Frontal cortex (tissue), 4 donors: ENCODE measurements around the gene MAN2A2. TPM values are rescaled to one million over a fixed set of nuclear protein-coding genes. Genes with fewer than 3 reads are reported as not detected.

Source experiments
- DNase-seq, 2 donors: peaks; one replicate each; pipeline ENCODE4 v3.0.0; 2012; ENCODE audit warnings: low spot score in 2 of 2
- FAIRE-seq: peaks from 2 replicates; lab custom pipeline; 2012; peaks lifted over from hg19 to GRCh38; lab: Jason Lieb, UNC
- total RNA-seq: library from RNA; depleted of rRNA; stranded (reverse); fragments of >200 nt; gene quantifications from one replicate; pipeline ENCODE4 v1.2.3, GENCODE V29; 2014
- donor health status: control.
- donor health status: control.
- donor health status: control.

Gene MAN2A2
- total RNA-seq: 22.4 TPM

GRCh38 chr15:90902840-90903732, at the start of gene MAN2A2:
Gene MAN2A2, plus strand, starts transcription at chr15:90903302. Its CDS starts 906 bp downstream, at chr15:90904208.
- FAIRE-seq (no peak), DNase-seq (peak; percentile 77 to 80)

GRCh38 chr15:90855139-90855538, 48.0 kb upstream of the MAN2A2 start:
- no peak for DNase-seq
- FAIRE-seq: no peak

GRCh38 chr15:90857337-90857736, 45.8 kb upstream of the MAN2A2 start:
- no peak for FAIRE-seq
- DNase-seq: no peak

- no peak for FAIRE-seq
- DNase-seq: no peak
These were observed 45.1 kb upstream of the MAN2A2 start for GRCh38 chr15:90857883-90858443.

- FAIRE-seq (no peak), DNase-seq (no peak)
These were observed 43.6 kb upstream of the MAN2A2 start for GRCh38 chr15:90859234-90860131.

GRCh38 chr15:90860450-90860849, 42.7 kb upstream of the MAN2A2 start:
- FAIRE-seq: no peak
- DNase-seq: no peak

- no peak for FAIRE-seq
- no peak for DNase-seq
These were observed 42.0 kb upstream of the MAN2A2 start for GRCh38 chr15:90860942-90861675.

GRCh38 chr15:90862487-90862886, 40.6 kb upstream of the MAN2A2 start:
- DNase-seq (no peak), FAIRE-seq (no peak)

GRCh38 chr15:90862964-90863778, 39.9 kb upstream of the MAN2A2 start:
- FAIRE-seq: no peak

GRCh38 chr15:90863987-90864386, 39.1 kb upstream of the MAN2A2 start:
- DNase-seq (no peak), FAIRE-seq (no peak)

More at GRCh38 chr15:90862964-90863778, 39.9 kb upstream of the MAN2A2 start:
- no peak for DNase-seq

GRCh38 chr15:90864507-90864906, 38.6 kb upstream of the MAN2A2 start:
- FAIRE-seq (no peak), DNase-seq (no peak)

GRCh38 chr15:90865702-90866101, 37.4 kb upstream of the MAN2A2 start:
- DNase-seq (no peak), FAIRE-seq (no peak)

- no peak for DNase-seq
- FAIRE-seq: no peak
These were observed 36.9 kb upstream of the MAN2A2 start for GRCh38 chr15:90866161-90866715.

GRCh38 chr15:90866800-90867199, 36.3 kb upstream of the MAN2A2 start:
- DNase-seq (no peak), FAIRE-seq (no peak)

GRCh38 chr15:90868261-90868689, 34.8 kb upstream of the MAN2A2 start, which contains the start of gene FURIN:
Gene FURIN, plus strand, starts transcription at chr15:90868588. Its CDS starts 7,153 bp downstream, at chr15:90875741.
- FAIRE-seq: no peak
- DNase-seq: no peak

- DNase-seq (no peak), FAIRE-seq (no peak)
These were observed 34.0 kb upstream of the MAN2A2 start for GRCh38 chr15:90869140-90869541.

- peak in 1 of 2 donors; percentile 56 for DNase-seq
- no peak for FAIRE-seq
These were observed 33.3 kb upstream of the MAN2A2 start for GRCh38 chr15:90869601-90870353.
